ENCODE data around the gene STK40.

DNA sequence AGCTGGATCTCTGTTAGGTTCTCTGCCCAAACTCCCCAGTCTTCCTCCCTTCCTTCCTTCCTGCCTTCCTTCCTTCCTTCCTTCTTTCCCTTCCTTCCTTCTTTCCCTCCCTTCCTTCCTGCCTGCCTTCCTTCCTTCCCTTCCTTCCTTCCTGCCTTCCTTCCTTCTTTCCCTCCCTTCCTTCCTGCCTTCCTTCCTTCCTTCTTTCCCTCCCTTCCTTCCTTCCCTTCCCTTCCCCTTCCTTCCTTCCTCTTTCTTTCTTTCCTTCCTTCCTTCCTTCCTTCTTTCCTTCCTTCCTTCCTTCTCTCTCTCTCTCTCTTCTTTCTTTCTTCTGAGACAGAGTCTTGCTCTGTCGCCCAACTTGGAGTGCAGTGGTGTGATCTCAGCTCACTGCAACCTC, 20.7 kb upstream of the STK40 start:
- TF ChIP-seq, protein P1, sequence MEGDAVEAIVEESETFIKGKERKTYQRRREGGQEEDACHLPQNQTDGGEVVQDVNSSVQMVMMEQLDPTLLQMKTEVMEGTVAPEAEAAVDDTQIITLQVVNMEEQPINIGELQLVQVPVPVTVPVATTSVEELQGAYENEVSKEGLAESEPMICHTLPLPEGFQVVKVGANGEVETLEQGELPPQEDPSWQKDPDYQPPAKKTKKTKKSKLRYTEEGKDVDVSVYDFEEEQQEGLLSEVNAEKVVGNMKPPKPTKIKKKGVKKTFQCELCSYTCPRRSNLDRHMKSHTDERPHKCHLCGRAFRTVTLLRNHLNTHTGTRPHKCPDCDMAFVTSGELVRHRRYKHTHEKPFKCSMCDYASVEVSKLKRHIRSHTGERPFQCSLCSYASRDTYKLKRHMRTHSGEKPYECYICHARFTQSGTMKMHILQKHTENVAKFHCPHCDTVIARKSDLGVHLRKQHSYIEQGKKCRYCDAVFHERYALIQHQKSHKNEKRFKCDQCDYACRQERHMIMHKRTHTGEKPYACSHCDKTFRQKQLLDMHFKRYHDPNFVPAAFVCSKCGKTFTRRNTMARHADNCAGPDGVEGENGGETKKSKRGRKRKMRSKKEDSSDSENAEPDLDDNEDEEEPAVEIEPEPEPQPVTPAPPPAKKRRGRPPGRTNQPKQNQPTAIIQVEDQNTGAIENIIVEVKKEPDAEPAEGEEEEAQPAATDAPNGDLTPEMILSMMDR (IDR thresholded peaks at IDR 0.05 in 4 of 5, conservative IDR thresholded peaks at IDR 0.05 in 1 of 5) = no peak
- TF ChIP-seq POLR2A (IDR thresholded peaks at IDR 0.05) = no peak
